Caco-2 (cell line): ENCODE data around the gene CNTNAP1. TPM values are rescaled to one million over a fixed set of nuclear protein-coding genes. Genes with fewer than 3 reads are reported as not detected.
A peak's percentile ranks its signal among the peaks of the same experiment; 100 is the strongest.
"Not testable (repeated sequence)": the region's sequence is repeated elsewhere in the genome, so short reads cannot be mapped to it uniquely, and the experiment has no call there.

Experiments
- BruUV-seq: library from RNA; stranded (reverse); fragments of 400-500 nt; replicated peaks from 2 replicates; lab custom pipeline; 2021; lab: Mats Ljungman, UMichigan
- CTCF ChIA-PET: fragments of 300-600 bp; sonication (Branson Sonifier 250); formaldehyde crosslinking; loops from one replicate; lab custom pipeline; 2022; ENCODE audit warnings: antibody characterized with exemption; lab: Charles Lee
- POLR2A ChIA-PET: fragments of 300-600 bp; sonication (Branson Sonifier 250); formaldehyde crosslinking; loops from one replicate; lab custom pipeline; 2022; ENCODE audit warnings: antibody characterized with exemption; lab: Charles Lee
- DNase-seq, 2 experiments: peaks; one replicate each; pipeline versions ENCODE4 v3.0.0 to v3.0.0-alpha.2; 2020 to 2022
- H3K27me3 ChIP-seq: replicated peaks from 2 replicates; pipeline ENCODE4 v1.6.0; 2011; ENCODE audit warnings: low read length; ENCODE audit not compliant: control insufficient read depth, insufficient read depth
- H3K36me3 ChIP-seq: 2 replicates; pipeline ENCODE4 v1.5.1; 2011; ENCODE audit warnings: low read length; ENCODE audit not compliant: control insufficient read depth, insufficient read depth
- H3K4me1 ChIP-seq: fragments of 250-450 bp; sonication (Bioruptor Pico); 2 replicates; pipeline ENCODE4 v1.5.1; 2020; ENCODE audit warnings: mild to moderate bottlenecking
- H3K4me3 ChIP-seq: 2 replicates; pipeline ENCODE4 v1.5.1; 2011; ENCODE audit warnings: low read depth, mild to moderate bottlenecking, control low read depth, low read length
- H3K9me3 ChIP-seq: fragments of 250-450 bp; sonication (Bioruptor Pico); 2 replicates; pipeline ENCODE4 v1.5.1; 2020; ENCODE audit warnings: mild to moderate bottlenecking, moderate library complexity
- H3K27ac Mint-ChIP-seq: one replicate; pipeline ENCODE4 v1.8.0; 2022; ENCODE audit warnings: mixed read lengths; ENCODE audit not compliant: unreplicated experiment
- H3K27me3 Mint-ChIP-seq: one replicate; pipeline ENCODE4 v1.8.0; 2022; ENCODE audit warnings: mixed read lengths; ENCODE audit not compliant: insufficient read depth, unreplicated experiment
- H3K36me3 Mint-ChIP-seq: one replicate; pipeline ENCODE4 v1.8.0; 2022; ENCODE audit warnings: mild to moderate bottlenecking, mixed read lengths; ENCODE audit not compliant: insufficient read depth, unreplicated experiment
- H3K4me1 Mint-ChIP-seq: one replicate; pipeline ENCODE4 v1.8.0; 2022; ENCODE audit warnings: low read depth, mixed read lengths; ENCODE audit not compliant: unreplicated experiment
- H3K4me3 Mint-ChIP-seq: one replicate; pipeline ENCODE4 v1.8.0; 2022; ENCODE audit warnings: mild to moderate bottlenecking, moderate library complexity, mixed read lengths; ENCODE audit not compliant: unreplicated experiment
- H3K9me3 Mint-ChIP-seq: one replicate; pipeline ENCODE4 v1.8.0; 2022; ENCODE audit warnings: mixed read lengths; ENCODE audit not compliant: unreplicated experiment
- intact Hi-C: fragments of 100-400 bp; cut with micrococcal nuclease; formaldehyde crosslinking; loops from one replicate; pipeline ENCODE4 v1.10.0; 2022; ENCODE audit not compliant: unreplicated experiment
- total RNA-seq: library from RNA; stranded (reverse); gene quantifications from 2 replicates; pipeline ENCODE4 v1.2.3, GENCODE V29; 2022
- TF ChIP-seq, protein P1 (sequence below), 2 experiments: fragments of 200-600 bp in 1 of 2; IDR thresholded peaks; 1 replicate in 1 of 2; 2 replicates in 1 of 2; pipeline versions ENCODE4 v1.5.1 to v1.8.0; 2011 to 2022; ENCODE audit warnings: antibody characterized with exemption in 1 of 2, control low read depth in 1 of 2, inconsistent platforms in 1 of 2, low read depth in 1 of 2, low read length in 1 of 2, mild to moderate bottlenecking in 1 of 2, moderate library complexity in 1 of 2; ENCODE audit not compliant: insufficient read depth in 1 of 2, severe bottlenecking in 1 of 2, unreplicated experiment in 1 of 2

CNTNAP1 gene
- total RNA-seq, 1 experiment from 2014 or later = 7.2 TPM

- TF ChIP-seq, protein P1, sequence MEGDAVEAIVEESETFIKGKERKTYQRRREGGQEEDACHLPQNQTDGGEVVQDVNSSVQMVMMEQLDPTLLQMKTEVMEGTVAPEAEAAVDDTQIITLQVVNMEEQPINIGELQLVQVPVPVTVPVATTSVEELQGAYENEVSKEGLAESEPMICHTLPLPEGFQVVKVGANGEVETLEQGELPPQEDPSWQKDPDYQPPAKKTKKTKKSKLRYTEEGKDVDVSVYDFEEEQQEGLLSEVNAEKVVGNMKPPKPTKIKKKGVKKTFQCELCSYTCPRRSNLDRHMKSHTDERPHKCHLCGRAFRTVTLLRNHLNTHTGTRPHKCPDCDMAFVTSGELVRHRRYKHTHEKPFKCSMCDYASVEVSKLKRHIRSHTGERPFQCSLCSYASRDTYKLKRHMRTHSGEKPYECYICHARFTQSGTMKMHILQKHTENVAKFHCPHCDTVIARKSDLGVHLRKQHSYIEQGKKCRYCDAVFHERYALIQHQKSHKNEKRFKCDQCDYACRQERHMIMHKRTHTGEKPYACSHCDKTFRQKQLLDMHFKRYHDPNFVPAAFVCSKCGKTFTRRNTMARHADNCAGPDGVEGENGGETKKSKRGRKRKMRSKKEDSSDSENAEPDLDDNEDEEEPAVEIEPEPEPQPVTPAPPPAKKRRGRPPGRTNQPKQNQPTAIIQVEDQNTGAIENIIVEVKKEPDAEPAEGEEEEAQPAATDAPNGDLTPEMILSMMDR (IDR thresholded peaks at IDR 0.05; ENCODE audit: insufficient read depth in 1 of 2, low read depth in 1 of 2, low read length in 1 of 2, severe bottlenecking in 1 of 2, unreplicated experiment in 1 of 2) = no peak
These were observed 24.3 kb upstream of the CNTNAP1 start for GRCh38 chr17:42657824-42658588.

DNA sequence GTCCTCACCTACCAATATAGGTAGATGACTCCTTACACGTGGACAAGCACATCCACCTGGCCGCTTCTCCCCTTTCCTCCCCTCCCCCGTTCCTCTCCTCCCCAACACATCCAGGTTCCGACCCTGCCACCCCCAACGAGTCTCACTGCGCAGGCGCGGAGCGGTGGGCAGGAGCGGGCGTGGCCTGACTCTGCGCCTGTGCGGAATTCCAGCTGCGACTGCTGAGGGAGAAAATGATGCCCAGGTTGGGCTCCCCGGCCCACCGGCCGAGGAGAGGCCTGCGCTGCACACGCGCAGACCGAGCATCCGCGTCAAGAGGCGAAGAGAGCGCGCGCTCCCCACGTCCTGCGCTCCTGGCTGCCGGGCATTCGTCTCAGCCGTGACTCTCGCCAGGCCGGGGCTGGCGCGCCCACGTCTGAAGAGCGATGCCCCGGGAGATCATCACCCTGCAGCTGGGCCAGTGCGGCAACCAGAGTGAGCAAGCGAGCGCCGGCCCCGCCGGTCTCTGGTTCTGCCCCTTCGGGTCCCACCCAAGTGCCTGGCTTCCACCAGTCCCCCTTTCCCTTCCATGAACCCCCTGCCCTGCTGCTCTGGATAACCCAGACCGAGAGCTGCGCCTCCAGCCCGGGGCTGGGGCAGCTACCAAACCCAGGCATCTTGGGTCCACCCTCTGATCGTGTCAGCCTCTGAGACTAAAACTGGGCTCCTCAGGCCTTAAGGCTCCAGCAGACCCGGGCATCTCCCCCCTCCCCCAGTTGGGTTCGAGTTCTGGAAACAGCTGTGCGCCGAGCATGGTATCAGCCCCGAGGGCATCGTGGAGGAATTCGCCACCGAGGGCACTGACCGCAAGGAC, 23.0 kb upstream of the CNTNAP1 start, which contains the start of gene TUBG2:
TUBG2 (plus strand) TSS at position 206 of the 853 bp plus-strand sequence; CDS start at position 426, 220 bp downstream.
- TF ChIP-seq, protein P1 (IDR thresholded peaks at IDR 0.05; ENCODE audit: insufficient read depth in 1 of 2, low read depth in 1 of 2, low read length in 1 of 2, severe bottlenecking in 1 of 2, unreplicated experiment in 1 of 2) = no peak
- BruUV-seq = no TSS peak
- intact Hi-C loops = loop anchor here (1.0 kb wide), 1 partner anchor 41 kb away; no protein-coding TSS in a partner anchor
- peak within 1 kb of the TSS; percentile 96 for H3K4me3 Mint-ChIP-seq
- POLR2A ChIA-PET = interaction anchor here (0.6 to 1.6 kb wide), 5 partner anchors 10 to 339 kb away, joined by 3 to 8 read pairs (median 4); partner anchors contain the start of genes PLEKHH3, RETREG3 and TUBG1
- H3K4me3 ChIP-seq = peak within 1 kb of the TSS; percentile 79
- no peaks in the 10 kb centered on the region for H3K9me3 ChIP-seq
- H3K4me1 Mint-ChIP-seq = peaks cover 19% of the 10 kb centered on the region
- DNase-seq = peak; percentile 96
- no peaks in the 10 kb centered on the region for H3K9me3 Mint-ChIP-seq
- H3K27ac Mint-ChIP-seq = peak within 1 kb of the TSS; percentile 82
- CTCF ChIA-PET = interaction anchor here (0.7 to 1.4 kb wide), 8 partner anchors 14 to 347 kb away, joined by 3 to 11 read pairs (median 4); partner anchors contain the start of genes PLEKHH3, PSMC3IP, RETREG3 and TUBG1
- H3K27me3 ChIP-seq = no peaks in the 10 kb centered on the region
- H3K27me3 Mint-ChIP-seq = no peaks in the 10 kb centered on the region
- H3K4me1 ChIP-seq = peaks cover 10% of the 10 kb centered on the region
- peaks cover 23% of the 10 kb centered on the region for H3K36me3 Mint-ChIP-seq
- H3K36me3 ChIP-seq = no peaks in the 10 kb centered on the region

More at GRCh38 chr17:42657824-42658588, 24.3 kb upstream of the CNTNAP1 start:
- H3K9me3 ChIP-seq = no peaks in the 10 kb centered on the region
- H3K27me3 Mint-ChIP-seq = no peaks in the 10 kb centered on the region
- peaks cover 10% of the 10 kb centered on the region for H3K4me1 ChIP-seq
- POLR2A ChIA-PET = interaction anchor here (1.6 kb wide), 1 partner anchor 18 kb away, joined by 8 read pairs; the partner anchor contains the start of gene PLEKHH3
- H3K27ac Mint-ChIP-seq = no peak overlapping the region
- H3K27me3 ChIP-seq = no peaks in the 10 kb centered on the region
- no TSS peak for BruUV-seq
- no peak overlapping the region for H3K4me3 ChIP-seq
- H3K4me3 Mint-ChIP-seq = peak overlapping the region; percentile 96
- H3K9me3 Mint-ChIP-seq = no peaks in the 10 kb centered on the region
- no peak for DNase-seq
- H3K36me3 Mint-ChIP-seq = peaks cover 13% of the 10 kb centered on the region
- intact Hi-C loops = no loop called here
- H3K4me1 Mint-ChIP-seq = peaks cover 19% of the 10 kb centered on the region
- H3K36me3 ChIP-seq = no peaks in the 10 kb centered on the region
- CTCF ChIA-PET = no interaction called here

- H3K27me3 Mint-ChIP-seq, H3K27me3 ChIP-seq, BruUV-seq, DNase-seq, H3K36me3 ChIP-seq, H3K9me3 Mint-ChIP-seq, H3K9me3 ChIP-seq, H3K4me1 ChIP-seq: not testable (repeated sequence)
- CTCF ChIA-PET = interaction anchor here (1.2 to 1.4 kb wide), 4 partner anchors 14 to 41 kb away, joined by 3 to 11 read pairs (median 7); no protein-coding TSS in a partner anchor
- peak overlapping the region; percentile 82 for H3K27ac Mint-ChIP-seq
- H3K4me3 ChIP-seq = peak overlapping the region; percentile 79
- intact Hi-C loops = loop anchor here (1.0 kb wide), 1 partner anchor 42 kb away; no protein-coding TSS in a partner anchor
- peaks cover 25% of the 10 kb centered on the region for H3K36me3 Mint-ChIP-seq
- peak overlapping the region; percentile 96 for H3K4me3 Mint-ChIP-seq
- peaks cover 19% of the 10 kb centered on the region for H3K4me1 Mint-ChIP-seq
- POLR2A ChIA-PET = interaction anchor here (1.6 kb wide), 1 partner anchor 17 kb away, joined by 8 read pairs; the partner anchor contains the start of gene PLEKHH3
These were observed 22.4 kb upstream of the CNTNAP1 start for GRCh38 chr17:42659932-42660274.
